ENCODE results near the gene WDR20. TPM values are rescaled to one million over a fixed set of nuclear protein-coding genes. Genes with fewer than 3 reads are reported as not detected.
"Not testable (repeated sequence)": the region's sequence is repeated elsewhere in the genome, so short reads cannot be mapped to it uniquely, and the experiment has no call there.

The WDR20 gene
- total RNA-seq, 2 donors from 2014 or later, result 12.2 to 15.5 TPM

GRCh38 chr14:102146423-102146822, 6.7 kb downstream of the WDR20 start:
- Histone ChIP-seq H3K4me1 (peaks cover 9% of the 10 kb centered on the region), H3K9me3 (no peaks in the 10 kb centered on the region), H3K27ac (no peak overlapping the region), H3K36me3 (replicated peaks in 1 of 2; ENCODE audit: insufficient read depth in 1 of 2, low read depth in 2 of 2) (no peaks in the 10 kb centered on the region), H3K27me3 (no peaks in the 10 kb centered on the region), H3K4me3 (no peak overlapping the region)
- 74 to 77% methylated on average over 2 of the region's 2 CpGs for WGBS, 2 donors
- no peak for DNase-seq
- TF ChIP-seq CTCF (IDR thresholded peaks at IDR 0.05) (no peak), POLR2A (IDR thresholded peaks at IDR 0.05) (no peak)
- intact Hi-C loops (cut with DNase I), result no loop called here
- no peak for ATAC-seq

GRCh38 chr14:102150083-102150482, 10.4 kb downstream of the WDR20 start:
- H3K9me3 ChIP-seq, result no peaks in the 10 kb centered on the region
- 94 to 96% methylated on average over 7 of the region's 7 CpGs for WGBS, 2 donors
- H3K27me3 ChIP-seq, result no peaks in the 10 kb centered on the region
- ATAC-seq (no peak), DNase-seq (no peak)
- intact Hi-C loops (cut with DNase I), result no loop called here
- H3K4me1 ChIP-seq, result peaks cover 26% of the 10 kb centered on the region
- no peak overlapping the region for H3K27ac ChIP-seq
- H3K4me3 ChIP-seq, result no peak overlapping the region
- no peaks in the 10 kb centered on the region for H3K36me3 ChIP-seq (replicated peaks in 1 of 2; ENCODE audit: insufficient read depth in 1 of 2, low read depth in 2 of 2)
- TF ChIP-seq POLR2A (IDR thresholded peaks at IDR 0.05), result no peak

- Histone ChIP-seq H3K27me3 (no peaks in the 10 kb centered on the region), H3K27ac (no peak overlapping the region)
Measured at GRCh38 chr14:102150744-102151143, 11.0 kb downstream of the WDR20 start.

GRCh38 chr14:102151411-102151810, 11.7 kb downstream of the WDR20 start:
- peaks cover 29% of the 10 kb centered on the region for H3K4me1 ChIP-seq
- H3K9me3 ChIP-seq; intact Hi-C loops (cut with DNase I); DNase-seq; H3K4me3 ChIP-seq; H3K27ac ChIP-seq; H3K36me3 ChIP-seq (replicated peaks in 1 of 2; ENCODE audit: insufficient read depth in 1 of 2, low read depth in 2 of 2); ATAC-seq; H3K27me3 ChIP-seq: not testable (repeated sequence)
- 91 to 97% methylated on average over 3 of the region's 3 CpGs for WGBS, 2 donors

More at GRCh38 chr14:102150744-102151143, 11.0 kb downstream of the WDR20 start:
- peaks cover 29% of the 10 kb centered on the region for H3K4me1 ChIP-seq
- ATAC-seq (no peak), DNase-seq (no peak)
- H3K4me3 ChIP-seq, result no peak overlapping the region
- intact Hi-C loops (cut with DNase I), result no loop called here
- 31 to 53% methylated on average over 1 of the region's 1 CpG for WGBS, 2 donors
- H3K36me3 ChIP-seq (replicated peaks in 1 of 2; ENCODE audit: insufficient read depth in 1 of 2, low read depth in 2 of 2), result no peaks in the 10 kb centered on the region
- H3K9me3 ChIP-seq, result no peaks in the 10 kb centered on the region
- TF ChIP-seq CTCF (IDR thresholded peaks at IDR 0.05) (no peak), POLR2A (IDR thresholded peaks at IDR 0.05) (no peak)

- ATAC-seq, result no peak
- Histone ChIP-seq H3K36me3 (replicated peaks in 1 of 2; ENCODE audit: insufficient read depth in 1 of 2, low read depth in 2 of 2) (no peaks in the 10 kb centered on the region), H3K27ac (peak overlapping the region in 2 of 4 donors; percentile 5 to 47), H3K27me3 (no peaks in the 10 kb centered on the region), H3K4me3 (no peak overlapping the region), H3K9me3 (no peaks in the 10 kb centered on the region), H3K4me1 (peaks cover 29% of the 10 kb centered on the region)
- no peak for TF ChIP-seq POLR2A (IDR thresholded peaks at IDR 0.05)
- no peak for TF ChIP-seq CTCF (IDR thresholded peaks at IDR 0.05)
- WGBS, 2 donors, result 87 to 100% methylated on average over 1 of the region's 1 CpG
- intact Hi-C loops (cut with DNase I), result no loop called here
- no peak for DNase-seq
Measured at GRCh38 chr14:102154121-102154520, 14.4 kb downstream of the WDR20 start.

GRCh38 chr14:102154821-102155549, 15.3 kb downstream of the WDR20 start:
- Histone ChIP-seq H3K27ac (peak overlapping the region in 2 of 4 donors; percentile 5 to 47), H3K9me3 (no peaks in the 10 kb centered on the region), H3K36me3 (replicated peaks in 1 of 2; ENCODE audit: insufficient read depth in 1 of 2, low read depth in 2 of 2) (no peaks in the 10 kb centered on the region), H3K4me1 (peaks cover 29% of the 10 kb centered on the region), H3K4me3 (no peak overlapping the region), H3K27me3 (no peaks in the 10 kb centered on the region)
- DNase-seq (no peak), ATAC-seq (no peak)
- no peak for TF ChIP-seq CTCF (IDR thresholded peaks at IDR 0.05)
- no peak for TF ChIP-seq POLR2A (IDR thresholded peaks at IDR 0.05)
- intact Hi-C loops (cut with DNase I), result no loop called here
- WGBS, 2 donors, result 11 to 15% methylated on average over 2 of the region's 2 CpGs
